EL (cell line): ENCODE measurements around the gene PRRG2.
"Not testable (repeated sequence)": the region's sequence is repeated elsewhere in the genome, so short reads cannot be mapped to it uniquely, and the experiment has no call there.

Source experiments
- DNase-seq: peaks from one replicate; pipeline ENCODE4 v3.0.0-alpha.2; 2016

PRRG2 gene

GRCh38 chr19:49614096-49614833, 33.1 kb downstream of the PRRG2 start:
- peak; percentile 92 for DNase-seq

- DNase-seq: no peak
Observed at GRCh38 chr19:49615861-49616260, 34.7 kb downstream of the PRRG2 start.

- DNase-seq: no peak
Observed at GRCh38 chr19:49616532-49616931, 35.4 kb downstream of the PRRG2 start.

- no peak for DNase-seq
Observed at GRCh38 chr19:49616945-49617344, 35.8 kb downstream of the PRRG2 start.

- DNase-seq: not testable (repeated sequence)
Observed at GRCh38 chr19:49617860-49618259, 36.7 kb downstream of the PRRG2 start.

- DNase-seq: no peak
Observed at GRCh38 chr19:49624967-49625910, 44.1 kb downstream of the PRRG2 start.

GRCh38 chr19:49626226-49626625, 45.1 kb downstream of the PRRG2 start:
- DNase-seq: no peak

- DNase-seq: no peak
Observed at GRCh38 chr19:49629659-49630058, 48.5 kb downstream of the PRRG2 start.

GRCh38 chr19:49631014-49631588, 50.0 kb downstream of the PRRG2 start:
- no peak for DNase-seq

GRCh38 chr19:49631610-49632192, 50.6 kb downstream of the PRRG2 start:
- no peak for DNase-seq

GRCh38 chr19:49632576-49632975, 51.5 kb downstream of the PRRG2 start:
- no peak for DNase-seq

- DNase-seq: not testable (repeated sequence)
Observed at GRCh38 chr19:49633273-49633672, 52.2 kb downstream of the PRRG2 start.

GRCh38 chr19:49635530-49636232, 54.6 kb downstream of the PRRG2 start:
- DNase-seq: peak; percentile 23

GRCh38 chr19:49636233-49636932, 55.3 kb downstream of the PRRG2 start:
- no peak for DNase-seq

- peak; percentile 90 for DNase-seq
Observed at GRCh38 chr19:49637821-49638738, 57.0 kb downstream of the PRRG2 start.

- DNase-seq: no peak
Observed at GRCh38 chr19:49639401-49640112, 58.4 kb downstream of the PRRG2 start.

- peak; percentile 100 for DNase-seq
Observed at GRCh38 chr19:49640113-49640898, 59.2 kb downstream of the PRRG2 start, which contains the start of gene RRAS. TSS of gene RRAS (minus strand) at chr19:49640143. CDS start at chr19:49640098, 45 bp downstream.
